ENCODE results near the gene PPP2R5D. TPM values are rescaled to one million over a fixed set of nuclear protein-coding genes. Genes with fewer than 3 reads are reported as not detected.
A peak's percentile ranks its signal among the peaks of the same experiment; 100 is the strongest.
"Not testable (repeated sequence)": the region's sequence is repeated elsewhere in the genome, so short reads cannot be mapped to it uniquely, and the experiment has no call there.

The PPP2R5D gene
- total RNA-seq, 3 donors from 2014 or later, result 35.9 to 45.0 (median 38.8) TPM

DNA sequence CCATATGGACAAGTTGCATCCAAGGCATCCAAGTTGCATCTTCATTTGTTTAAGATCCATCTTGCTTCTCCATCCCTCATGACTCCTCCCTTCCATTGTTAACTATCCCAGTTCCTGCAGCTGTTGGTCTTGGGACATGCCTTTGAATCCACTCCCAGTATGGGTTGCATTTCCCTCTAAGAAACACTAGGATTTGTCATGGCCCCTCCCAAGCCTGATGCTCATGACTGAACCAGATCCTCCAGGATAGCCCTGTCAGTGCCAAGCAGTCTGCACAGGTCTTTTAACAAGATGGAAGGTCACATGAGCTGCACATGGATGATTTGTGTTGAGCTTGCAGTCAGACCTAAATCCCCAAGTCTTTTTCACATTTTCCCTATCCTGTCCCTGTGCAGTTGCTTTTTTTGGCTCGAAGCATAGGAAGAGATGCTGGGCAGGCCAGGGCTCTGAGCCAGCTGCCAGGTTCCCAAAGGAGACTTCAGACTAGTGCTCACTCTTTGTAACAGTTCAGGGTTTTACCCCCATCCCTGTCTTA lies 4.2 kb downstream of the PPP2R5D start:
- no peak overlapping the region for H3K4me3 ChIP-seq
- H3K36me3 ChIP-seq (ENCODE audit: low read depth), result no peaks in the 10 kb centered on the region
- intact Hi-C loops (cut with DNase I, micrococcal nuclease), result no loop called here
- DNase-seq (no peak), ATAC-seq (no peak)
- H3K9me3 ChIP-seq, result no peaks in the 10 kb centered on the region
- peaks cover 27% of the 10 kb centered on the region for H3K4me1 ChIP-seq (ENCODE audit: low read depth)
- TF ChIP-seq, protein P1, sequence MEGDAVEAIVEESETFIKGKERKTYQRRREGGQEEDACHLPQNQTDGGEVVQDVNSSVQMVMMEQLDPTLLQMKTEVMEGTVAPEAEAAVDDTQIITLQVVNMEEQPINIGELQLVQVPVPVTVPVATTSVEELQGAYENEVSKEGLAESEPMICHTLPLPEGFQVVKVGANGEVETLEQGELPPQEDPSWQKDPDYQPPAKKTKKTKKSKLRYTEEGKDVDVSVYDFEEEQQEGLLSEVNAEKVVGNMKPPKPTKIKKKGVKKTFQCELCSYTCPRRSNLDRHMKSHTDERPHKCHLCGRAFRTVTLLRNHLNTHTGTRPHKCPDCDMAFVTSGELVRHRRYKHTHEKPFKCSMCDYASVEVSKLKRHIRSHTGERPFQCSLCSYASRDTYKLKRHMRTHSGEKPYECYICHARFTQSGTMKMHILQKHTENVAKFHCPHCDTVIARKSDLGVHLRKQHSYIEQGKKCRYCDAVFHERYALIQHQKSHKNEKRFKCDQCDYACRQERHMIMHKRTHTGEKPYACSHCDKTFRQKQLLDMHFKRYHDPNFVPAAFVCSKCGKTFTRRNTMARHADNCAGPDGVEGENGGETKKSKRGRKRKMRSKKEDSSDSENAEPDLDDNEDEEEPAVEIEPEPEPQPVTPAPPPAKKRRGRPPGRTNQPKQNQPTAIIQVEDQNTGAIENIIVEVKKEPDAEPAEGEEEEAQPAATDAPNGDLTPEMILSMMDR (IDR thresholded peaks at IDR 0.05), result no peak

DNA sequence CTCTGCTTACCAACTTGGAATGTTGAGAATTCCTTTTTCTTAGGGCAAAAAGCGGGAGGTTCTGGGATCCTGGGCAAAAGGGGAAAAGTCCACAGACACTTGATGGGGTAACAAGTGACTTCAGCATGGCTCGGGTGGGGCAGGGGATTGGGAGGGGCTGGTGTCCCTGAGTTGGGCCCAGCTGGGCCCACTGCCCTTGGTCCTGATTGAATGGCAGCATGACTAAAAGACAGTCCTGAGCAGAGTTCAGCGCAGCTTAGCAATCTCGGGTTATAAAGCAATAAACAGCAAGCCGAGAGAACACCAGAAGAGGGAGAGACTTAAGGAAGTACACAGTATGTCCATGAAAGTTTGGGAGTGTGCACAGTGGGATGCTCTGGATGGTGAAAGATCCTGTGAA lies 5.6 kb downstream of the PPP2R5D start:
- intact Hi-C loops (cut with DNase I, micrococcal nuclease), result no loop called here
- no peak overlapping the region for H3K4me3 ChIP-seq
- H3K36me3 ChIP-seq (ENCODE audit: low read depth), result no peaks in the 10 kb centered on the region
- no peaks in the 10 kb centered on the region for H3K9me3 ChIP-seq
- peak; percentile 93 for ATAC-seq
- DNase-seq, result peak; percentile 43 to 72 (median 71)
- H3K4me1 ChIP-seq (ENCODE audit: low read depth), result peaks cover 27% of the 10 kb centered on the region
- TF ChIP-seq, protein P1 (IDR thresholded peaks at IDR 0.05), result no peak

DNA sequence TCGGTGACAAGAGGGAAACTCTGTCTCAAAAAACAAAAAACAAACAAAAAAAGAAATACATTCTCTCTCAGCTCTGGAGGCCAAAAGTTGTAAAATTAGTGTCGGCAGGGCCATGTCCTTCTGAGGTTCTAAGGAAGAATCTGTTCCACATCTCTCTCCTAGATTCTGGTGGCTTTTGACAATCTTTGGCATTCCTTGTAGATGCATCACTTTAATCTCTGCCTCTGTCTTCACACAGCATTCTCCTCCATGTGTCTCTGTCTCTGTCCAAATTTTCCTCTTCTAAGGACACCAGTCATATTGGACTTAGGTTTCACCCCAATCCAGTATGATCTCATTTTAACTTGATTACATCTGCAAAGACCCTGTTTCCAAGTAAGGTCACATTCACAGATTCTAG lies 9.1 kb downstream of the PPP2R5D start:
- no peaks in the 10 kb centered on the region for H3K9me3 ChIP-seq
- H3K4me3 ChIP-seq, result no peak overlapping the region
- no peak for DNase-seq
- no peaks in the 10 kb centered on the region for H3K36me3 ChIP-seq (ENCODE audit: low read depth)
- TF ChIP-seq, protein P1 (IDR thresholded peaks at IDR 0.05), result no peak
- intact Hi-C loops (cut with DNase I, micrococcal nuclease), result no loop called here
- no peak for ATAC-seq
- H3K4me1 ChIP-seq (ENCODE audit: low read depth), result peaks cover 21% of the 10 kb centered on the region

DNA sequence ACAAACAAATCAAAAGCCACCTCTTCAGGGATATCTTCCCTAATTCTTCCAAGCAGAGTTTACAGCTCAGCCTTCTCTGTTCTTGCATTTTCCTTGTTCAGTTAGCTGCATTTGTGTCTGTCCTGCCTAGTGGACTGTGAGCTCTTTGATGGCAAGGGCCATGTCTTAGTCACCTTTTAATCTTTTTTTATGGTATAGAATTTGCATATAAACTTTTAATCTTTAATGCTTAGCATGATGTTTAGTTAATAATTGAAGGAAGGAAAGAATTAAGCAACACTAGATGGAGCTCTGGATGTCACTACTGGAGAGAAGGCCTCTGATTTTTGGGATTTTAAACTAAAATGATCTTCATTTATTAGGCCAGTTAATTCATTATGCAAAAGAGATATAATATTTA lies 12.1 kb downstream of the PPP2R5D start:
- ATAC-seq (peak; percentile 95), DNase-seq (no peak)
- Histone ChIP-seq H3K4me3 (no peak overlapping the region), H3K36me3 (ENCODE audit: low read depth) (no peaks in the 10 kb centered on the region), H3K4me1 (ENCODE audit: low read depth) (peaks cover 7% of the 10 kb centered on the region), H3K9me3 (no peaks in the 10 kb centered on the region)
- intact Hi-C loops (cut with DNase I, micrococcal nuclease), result no loop called here
- TF ChIP-seq, protein P1 (IDR thresholded peaks at IDR 0.05), result no peak

DNA sequence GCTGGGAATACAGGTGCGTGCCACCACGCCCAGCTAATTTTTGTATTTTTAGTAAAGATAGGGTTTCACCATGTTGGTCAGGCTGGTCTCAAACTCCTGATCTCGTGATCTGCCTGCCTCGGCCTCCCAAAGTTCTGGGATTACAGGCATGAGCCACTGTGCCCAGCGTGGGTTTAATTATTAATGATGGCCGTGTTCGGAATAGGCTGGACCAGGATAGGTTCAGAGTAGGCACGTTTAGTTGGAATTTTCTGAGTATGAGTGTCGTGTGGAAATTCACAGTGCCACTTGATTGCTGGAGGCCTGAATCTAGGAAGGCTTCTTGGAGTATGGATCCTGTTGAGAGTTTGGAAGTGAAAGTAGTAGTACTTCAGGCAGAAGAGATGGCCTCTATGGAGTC lies 13.8 kb downstream of the PPP2R5D start:
- H3K36me3 ChIP-seq (ENCODE audit: low read depth); H3K4me1 ChIP-seq (ENCODE audit: low read depth); ATAC-seq; H3K4me3 ChIP-seq; H3K9me3 ChIP-seq; DNase-seq; intact Hi-C loops (cut with DNase I, micrococcal nuclease): not testable (repeated sequence)

DNA sequence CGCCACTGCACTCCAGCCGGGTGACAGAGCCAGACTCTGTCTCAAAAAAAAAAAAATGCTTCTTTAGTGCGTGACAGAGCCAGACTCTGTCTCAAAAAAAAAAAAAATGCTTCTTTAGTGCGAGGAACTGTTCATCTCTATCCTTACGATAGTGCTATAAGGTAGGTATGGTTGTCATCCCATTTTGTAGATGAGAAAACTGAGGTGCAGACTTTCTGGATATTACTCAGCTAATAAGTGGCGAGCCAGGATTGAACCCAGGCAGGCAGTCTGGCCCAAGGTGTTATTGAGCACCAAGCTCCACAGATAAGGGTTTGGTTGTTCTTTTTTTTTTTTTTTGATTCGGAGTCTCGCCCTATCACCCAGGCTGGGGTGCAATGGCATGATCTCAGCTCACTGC lies 17.5 kb downstream of the PPP2R5D start:
- DNase-seq, result no peak
- Histone ChIP-seq H3K36me3 (ENCODE audit: low read depth) (no peaks in the 10 kb centered on the region), H3K4me3 (no peak overlapping the region), H3K9me3 (no peaks in the 10 kb centered on the region), H3K4me1 (ENCODE audit: low read depth) (no peaks in the 10 kb centered on the region)
- ATAC-seq, result no peak
- intact Hi-C loops (cut with DNase I, micrococcal nuclease), result no loop called here
- TF ChIP-seq, protein P1 (IDR thresholded peaks at IDR 0.05), result no peak
